ENCODE measurements around the gene DCAF15.
"Not testable (repeated sequence)": the region's sequence is repeated elsewhere in the genome, so short reads cannot be mapped to it uniquely, and the experiment has no call there.

The DCAF15 gene

DNA sequence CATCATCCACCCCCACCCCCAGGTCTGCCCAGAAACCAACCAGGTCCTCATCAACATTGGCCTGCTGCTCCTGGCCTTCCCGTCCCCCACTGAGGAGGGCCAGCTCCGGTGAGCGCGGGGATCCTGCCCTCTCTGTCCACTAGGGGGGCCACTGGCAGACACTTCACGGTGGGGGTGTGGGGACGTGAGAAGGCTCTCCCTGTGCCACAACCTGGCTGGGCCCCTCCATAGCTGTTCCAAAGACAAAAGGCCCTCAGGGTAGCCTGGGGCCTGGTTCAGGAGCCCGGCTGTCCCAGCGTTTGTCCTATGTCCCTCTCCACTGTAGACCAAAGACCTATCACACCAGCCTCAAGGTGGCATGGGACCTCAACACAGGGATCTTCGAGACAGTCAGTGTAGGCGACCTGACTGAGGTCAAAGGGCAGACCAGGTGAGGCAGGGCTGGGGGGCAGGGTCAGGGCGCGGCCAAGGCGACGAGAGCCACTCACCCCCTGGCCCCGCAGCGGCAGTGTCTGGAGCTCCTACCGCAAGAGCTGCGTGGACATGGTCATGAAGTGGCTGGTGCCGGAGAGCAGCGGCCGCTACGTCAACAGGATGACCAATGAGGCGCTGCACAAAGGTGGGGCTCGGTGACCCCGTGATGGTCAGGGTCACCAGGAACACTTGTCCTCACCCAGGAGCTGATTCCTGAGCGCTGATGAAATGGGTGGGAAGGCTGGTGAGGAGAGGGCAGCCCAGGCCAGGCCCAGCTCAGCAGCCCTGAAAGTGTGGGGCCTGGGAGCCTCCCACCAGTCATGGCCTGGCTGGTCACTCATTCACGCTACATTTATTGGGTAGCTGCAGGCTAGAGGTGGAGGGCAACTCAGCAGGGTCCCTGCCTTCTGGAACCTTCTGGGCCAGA lies 7.9 kb downstream of the DCAF15 start:
- DNase-seq = peak; percentile 9

DNA sequence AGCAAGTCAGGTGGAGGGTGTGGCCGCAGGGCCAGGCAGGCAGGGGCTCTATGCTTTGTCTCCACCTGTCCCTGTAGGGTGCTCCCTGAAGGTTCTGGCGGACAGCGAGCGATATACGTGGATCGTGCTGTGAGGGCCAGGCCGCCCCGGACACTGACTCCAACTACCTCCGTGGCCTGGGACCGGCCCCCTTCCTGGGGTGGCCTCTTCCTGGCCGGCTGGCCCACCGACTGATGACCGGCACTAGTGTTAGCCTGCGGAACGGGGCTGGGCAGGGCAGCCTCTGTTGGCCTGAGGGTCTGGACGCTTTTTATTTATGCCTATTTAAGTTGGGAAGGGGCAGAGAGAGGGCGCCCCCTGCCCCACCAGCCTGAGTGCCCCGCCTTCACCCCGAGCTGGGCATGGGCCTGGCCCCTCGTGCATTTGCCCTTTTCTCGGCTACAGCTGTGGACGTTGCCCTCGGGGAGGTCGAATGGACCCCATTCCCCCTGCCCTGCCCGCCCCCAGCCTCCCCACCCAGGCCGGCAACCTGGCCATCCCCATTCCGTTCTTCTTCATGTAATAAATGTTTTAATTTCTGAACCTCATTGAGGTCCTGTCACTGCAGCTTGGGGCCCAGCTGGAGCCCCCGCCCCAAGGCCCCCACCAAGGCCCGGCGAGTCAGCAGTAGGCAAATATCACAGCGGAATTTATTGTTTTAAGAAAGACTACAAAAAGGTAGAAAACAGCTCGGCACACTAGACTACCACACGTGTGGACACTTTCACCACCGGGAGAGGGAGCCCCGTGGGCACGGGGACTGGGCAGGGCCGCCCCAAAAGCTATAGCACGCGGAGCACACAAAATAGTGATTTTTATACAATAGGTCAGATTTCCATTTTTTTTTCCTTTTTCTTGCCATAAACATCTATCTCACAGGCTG lies 8.8 kb downstream of the DCAF15 start:
- DNase-seq = no peak

DNA sequence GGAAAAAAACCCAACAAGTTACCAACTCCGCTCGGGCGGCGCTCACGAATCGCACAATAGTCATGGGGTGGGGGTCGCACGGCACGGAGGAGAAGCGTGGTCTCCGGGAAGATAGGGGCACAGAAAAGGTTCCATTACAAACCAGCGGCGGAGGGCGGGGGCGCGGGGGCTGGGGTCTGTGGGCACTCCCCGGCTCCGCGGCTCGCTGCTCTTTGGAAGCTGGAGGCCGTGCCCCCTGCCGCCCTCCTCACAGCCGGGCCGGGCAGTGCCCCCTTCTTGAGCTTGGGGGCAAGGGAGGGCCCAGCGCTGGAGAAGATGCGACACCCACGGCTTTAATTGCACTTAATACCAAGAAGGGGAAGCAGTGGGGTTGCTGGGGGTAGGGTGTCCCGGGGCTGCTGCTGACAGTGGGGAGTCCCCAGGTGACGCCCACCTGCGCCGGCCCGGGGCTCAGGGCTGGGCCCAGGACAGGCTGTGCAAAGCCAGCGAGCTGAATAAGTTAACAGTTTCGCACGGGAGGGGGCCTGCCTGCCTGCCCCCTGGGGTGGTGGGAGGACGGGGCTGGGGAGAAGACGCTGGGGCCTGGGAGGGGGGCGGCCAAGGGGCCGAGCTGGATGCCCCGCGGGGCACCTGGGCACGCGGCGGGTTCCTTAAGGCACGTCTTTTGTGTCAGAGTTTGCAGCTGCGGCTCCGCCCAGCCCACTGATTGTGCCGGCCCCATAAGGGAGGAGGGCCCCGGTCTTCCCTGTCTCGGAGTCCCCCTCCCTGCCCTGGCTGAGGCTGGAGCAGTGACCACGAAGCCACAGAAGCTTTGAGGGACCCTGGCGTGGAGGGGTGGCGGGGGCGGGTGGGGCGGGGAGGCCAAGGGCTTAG lies 9.8 kb downstream of the DCAF15 start:
- no peak for DNase-seq

DNA sequence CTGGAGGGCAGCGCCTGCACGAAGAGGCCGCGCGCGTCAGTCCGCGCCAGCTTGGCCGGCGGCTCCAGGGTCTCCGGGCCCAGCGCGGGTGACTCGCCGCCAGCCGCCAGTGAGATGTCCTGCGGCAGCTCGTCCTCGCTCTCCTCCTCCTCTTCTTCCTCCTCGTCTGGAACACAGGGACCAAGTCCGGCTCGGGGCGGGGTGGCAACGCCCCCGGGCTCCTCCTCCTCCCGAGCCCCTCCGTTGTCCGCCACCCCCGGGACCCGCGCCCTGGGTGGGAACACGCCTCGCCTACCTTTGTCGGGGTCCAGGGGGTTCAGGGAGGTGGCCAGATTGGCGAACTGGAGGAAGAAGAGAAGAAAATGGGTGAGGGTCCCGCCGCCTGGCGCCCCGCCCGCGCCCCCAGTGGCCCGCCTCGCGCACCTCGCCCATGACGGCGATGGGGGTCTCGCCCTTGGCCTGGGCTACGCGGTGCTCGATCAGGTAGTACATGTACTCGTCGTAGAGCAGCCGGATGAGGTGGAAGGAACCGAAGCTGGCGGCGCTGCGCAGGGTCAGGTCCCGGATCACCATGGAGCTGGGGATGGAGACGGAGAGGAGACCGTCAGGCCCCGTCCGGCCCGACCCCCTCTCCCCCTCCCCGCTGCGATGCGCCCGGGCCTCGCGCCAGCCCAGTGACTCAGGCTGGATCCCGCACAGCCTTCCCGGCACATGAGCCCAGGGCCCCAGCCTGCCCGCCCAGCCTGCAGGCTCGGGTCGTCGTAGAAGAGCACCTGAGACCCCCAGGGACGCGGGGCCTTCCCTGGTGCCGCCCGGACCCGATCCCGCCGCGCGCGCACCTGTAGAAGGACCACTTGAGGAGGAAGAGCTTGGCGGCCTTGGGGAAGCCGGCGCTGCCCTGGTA lies 10.6 kb downstream of the DCAF15 start:
- no peak for DNase-seq

DNA sequence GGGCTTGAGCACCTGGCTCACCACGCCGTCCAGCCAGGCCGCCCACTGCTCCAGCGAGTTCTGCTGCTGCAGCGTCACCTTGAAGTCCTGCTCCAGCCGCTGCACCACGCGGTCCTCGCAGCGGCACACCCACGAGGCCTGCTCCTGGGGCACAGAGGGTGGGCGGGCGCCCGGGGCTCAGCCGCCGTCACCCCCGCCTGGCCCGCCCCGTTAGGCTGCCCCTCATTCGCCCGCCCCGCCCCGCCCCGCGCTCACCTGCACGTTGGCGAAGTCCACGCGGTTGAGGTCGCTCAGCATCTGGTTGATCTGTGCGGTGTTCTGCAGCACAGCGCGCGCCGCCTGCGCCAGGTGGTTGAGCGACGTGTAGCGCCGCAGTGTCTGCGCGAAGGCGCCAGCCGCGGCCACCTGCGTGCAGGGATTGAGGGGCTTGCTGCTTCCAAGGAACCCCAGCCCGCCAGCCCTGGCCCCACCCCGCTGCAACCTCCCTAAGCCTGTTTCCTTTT lies 11.3 kb downstream of the DCAF15 start:
- DNase-seq = no peak

DNA sequence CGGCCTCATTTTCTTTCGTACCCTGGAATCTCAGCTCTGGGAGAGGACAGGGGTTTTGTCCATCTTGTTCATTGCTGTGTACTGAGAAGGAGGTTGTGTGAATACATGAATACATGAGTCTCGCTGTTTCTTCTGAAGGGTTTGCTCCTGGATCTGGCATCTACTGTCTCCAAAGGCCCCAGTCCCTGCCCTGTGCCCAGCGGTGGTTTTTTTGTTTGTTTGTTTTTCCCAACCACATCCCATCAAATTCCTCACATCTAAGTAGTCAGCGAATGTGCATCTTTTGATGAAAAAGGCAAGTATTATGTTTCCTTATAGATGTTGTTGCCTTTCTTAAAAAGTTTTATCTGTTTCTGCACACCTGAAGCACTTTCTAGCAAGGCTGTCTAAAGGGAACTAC lies 12.5 kb downstream of the DCAF15 start:
- no peak for DNase-seq

DNA sequence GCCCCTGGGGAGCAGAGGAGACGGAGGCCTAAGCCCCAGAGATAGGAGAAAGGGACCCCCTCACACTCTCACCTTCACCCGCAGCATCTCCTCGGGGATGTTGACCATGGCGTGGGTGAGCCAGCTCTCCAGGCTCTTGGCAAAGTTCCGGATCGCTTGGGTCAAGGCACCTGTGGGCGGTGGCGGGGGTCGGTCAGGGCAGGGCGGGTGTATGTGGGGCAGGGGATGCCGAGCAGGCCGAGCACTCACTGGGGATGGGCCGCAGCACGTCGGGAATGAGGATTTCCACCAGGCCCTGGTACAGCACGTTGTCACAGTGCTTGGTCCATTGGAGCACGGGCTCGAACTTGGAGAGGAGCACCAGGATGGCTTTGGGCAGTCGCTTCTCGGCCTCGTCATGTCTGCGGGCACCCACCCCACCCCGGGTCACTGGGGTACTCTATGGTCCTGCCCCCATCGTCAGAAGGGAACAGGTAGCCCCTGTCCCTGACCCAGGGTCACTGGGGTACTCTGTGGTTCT lies 13.1 kb downstream of the DCAF15 start:
- DNase-seq = no peak

DNA sequence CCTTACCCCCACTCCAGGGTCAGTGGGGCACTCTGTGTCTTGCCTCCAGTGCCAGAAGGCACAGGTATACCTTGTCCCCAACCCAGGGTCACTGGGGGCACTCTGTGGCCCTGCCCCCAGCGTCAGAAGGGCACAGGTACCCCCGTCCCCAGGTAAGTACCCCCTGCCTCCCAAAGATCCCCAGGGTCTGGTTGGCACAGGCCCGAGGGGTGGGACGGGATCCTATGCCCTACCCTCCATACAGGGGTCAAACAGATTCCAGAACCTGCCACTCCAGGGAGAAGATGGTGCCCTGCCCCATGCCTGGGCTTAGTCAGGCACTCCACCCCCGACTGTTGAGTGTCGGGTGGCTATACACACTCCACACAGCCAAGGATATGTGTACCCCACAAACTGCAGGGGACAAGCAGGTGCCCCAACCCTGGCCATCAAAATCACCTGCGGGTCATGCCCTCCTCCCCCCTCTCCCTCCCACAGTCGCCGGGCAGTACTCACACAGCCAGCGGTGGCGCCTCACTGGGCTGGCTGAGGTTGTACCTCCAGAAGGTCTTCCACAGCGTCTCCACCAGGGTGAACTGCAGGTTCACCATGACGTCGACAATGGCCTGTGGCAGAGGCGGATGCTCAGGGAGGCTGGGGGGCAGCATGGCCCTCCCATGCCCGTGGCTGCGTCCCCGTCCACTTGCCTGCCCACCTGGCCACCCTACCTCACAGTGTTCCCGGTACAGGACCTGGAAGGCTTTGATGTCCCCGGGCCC lies 13.8 kb downstream of the DCAF15 start:
- DNase-seq = no peak

DNA sequence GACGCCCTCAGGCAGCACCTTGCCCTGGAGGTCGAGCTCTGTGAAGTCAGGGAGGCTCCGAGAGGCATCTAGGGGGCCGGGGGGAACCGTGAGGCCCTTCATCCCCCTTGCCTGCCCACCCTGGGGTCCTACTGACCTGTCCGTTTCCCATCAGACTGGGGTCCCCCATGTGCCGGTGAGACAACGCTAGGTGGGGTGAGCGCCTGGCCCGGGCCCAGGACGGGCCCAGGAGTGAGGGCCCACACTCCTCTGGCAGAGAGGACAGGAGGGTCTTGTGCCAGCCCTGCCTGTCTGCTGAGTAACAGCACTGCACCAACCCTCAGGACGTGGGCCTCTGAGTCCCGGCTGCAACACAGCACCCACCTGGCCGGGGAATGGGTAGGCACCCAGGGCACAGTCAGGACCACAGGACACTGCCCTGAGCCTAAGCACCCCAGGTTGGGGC lies 14.4 kb downstream of the DCAF15 start:
- no peak for DNase-seq

DNA sequence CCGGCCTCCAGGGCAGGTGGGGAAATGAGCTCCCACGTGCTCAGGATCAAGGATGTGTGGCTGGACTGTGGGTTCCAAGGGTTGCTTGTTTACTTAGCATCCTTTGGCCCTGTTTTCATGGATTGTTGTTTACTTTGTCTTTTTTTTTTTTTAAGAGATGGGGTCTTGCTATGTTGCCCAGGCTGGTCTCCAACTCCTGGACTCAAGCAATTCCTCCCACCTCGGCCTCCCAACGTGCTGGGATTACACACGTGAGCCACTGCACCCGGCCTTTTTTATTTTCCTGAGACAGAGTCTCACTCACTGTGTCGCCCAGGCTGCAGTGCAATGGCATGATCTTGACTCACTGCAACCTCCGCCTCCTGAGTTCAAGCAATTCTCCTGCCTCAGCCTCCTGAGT lies 14.9 kb downstream of the DCAF15 start:
- DNase-seq = not testable (repeated sequence)

DNA sequence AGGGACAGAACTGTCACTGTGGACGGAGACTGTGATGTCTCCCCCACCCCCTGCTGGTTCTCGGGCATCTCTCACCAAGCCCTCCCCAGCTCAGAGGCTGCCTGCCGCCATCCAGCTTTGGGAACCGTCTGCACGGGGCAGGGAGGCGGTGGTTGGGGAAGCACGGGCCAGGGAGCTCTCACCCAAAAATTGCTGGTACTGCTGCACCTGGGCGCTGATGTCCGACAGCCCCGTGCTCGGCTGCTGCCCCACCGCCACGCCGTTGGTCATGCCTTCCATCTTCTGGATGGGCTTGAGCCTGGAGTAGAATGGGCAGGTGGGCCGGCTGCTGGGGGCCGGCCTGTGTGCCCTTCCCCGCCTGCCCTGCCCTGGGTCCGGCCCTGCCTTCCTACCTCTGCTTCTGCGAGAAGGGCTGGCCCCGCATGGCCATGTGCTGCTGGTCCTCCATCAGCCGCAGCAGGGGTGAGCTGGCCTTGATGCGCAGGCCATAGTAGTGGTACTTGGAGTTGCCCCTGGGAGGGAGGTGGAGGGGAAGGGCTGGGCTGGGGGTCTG lies 16.1 kb downstream of the DCAF15 start:
- DNase-seq = no peak

DNA sequence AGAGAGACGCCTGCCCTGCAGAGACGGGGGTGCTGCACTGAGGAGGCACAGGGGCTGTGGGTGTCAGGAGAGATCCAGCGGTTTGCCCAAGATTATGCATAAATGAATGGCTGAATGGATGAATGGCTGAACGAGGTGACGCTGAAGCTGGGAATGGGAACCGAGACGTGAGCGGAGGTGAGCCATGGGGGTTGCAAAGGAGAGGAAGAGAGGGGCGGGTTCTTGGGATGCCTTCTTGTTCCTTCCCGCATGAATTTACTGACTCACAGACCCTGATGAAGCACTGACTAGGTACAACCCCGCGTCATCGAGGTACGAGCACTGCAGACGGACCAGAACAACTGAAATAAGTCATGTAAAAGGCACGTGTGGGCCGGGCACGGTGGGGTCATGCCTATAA lies 16.7 kb downstream of the DCAF15 start:
- no peak for DNase-seq

DNA sequence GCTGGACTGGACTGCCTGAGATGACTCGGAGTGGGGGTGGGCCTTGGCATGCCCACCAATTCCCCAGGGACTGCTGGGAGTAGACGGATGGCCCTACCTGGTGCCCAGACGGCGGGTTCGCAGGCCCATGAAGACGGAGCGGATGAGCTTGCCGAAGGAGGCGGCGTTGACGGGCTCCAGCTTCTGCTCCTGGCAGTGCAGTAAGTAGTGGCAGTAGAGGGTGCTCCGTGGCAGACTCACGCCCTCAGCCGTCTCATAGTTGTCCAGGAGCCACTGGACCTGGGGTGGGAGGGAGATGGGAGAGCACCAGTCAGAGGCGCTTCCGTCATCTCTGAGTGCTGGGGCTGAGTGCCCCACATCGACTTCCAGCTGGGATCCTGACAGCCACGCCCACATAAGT lies 17.6 kb downstream of the DCAF15 start:
- no peak for DNase-seq

DNA sequence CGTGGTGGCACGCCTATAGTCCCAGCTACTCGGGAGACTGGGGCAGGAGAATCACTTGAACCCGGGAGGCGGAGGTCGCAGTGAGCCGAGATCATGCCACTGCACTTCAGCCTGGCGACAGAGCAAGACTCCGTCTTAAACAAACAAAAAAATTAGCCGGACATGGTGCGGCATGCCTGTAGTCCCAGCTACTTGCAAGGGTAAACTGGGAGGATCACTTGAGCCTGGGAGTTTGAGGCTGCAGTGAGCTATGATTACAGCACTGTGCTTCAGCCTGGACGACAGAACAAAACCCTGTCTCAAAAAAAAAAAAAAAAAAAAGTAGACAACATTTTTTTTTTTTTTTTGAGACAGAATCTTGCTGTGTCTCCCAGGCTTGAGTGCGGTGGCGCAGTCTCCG lies 19.6 kb downstream of the DCAF15 start:
- DNase-seq = not testable (repeated sequence)

DNA sequence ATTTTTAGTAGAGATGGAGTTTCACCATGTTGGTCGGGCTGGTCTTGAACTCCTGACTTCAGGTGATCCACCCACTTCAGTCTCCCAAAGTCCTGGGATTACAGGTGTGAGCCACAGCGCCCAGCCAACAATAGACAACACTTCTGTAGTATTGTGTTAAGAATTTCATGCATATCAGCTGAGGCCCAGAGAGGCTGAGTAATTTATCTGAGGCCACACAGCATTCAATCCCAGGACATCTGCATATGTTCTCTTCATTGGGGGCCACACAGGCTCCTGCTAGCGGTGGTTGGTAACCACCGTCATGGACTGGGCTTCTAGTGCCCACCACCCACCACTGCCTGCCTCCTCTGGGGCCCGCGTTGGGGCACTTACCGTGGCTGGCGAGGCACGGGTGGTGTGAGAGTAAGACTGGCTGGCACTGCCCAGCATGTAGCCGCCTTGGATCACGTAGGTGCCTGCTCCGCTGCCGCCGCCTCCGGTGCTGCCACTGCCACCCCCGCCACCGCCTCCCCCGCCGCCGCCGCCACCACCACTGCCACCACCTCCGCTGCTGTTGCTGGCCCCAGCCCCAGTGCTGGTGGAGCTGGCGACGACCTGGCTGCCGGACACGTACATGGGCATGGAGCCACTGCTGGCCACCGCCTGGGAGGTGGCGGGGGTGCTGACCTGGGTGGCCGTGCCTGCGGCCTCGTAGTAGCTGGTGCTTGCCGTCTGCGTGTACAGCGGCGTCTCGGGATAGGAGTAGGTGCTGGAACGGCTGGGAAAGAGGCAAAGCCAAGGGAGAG lies 20.3 kb downstream of the DCAF15 start:
- no peak for DNase-seq

DNA sequence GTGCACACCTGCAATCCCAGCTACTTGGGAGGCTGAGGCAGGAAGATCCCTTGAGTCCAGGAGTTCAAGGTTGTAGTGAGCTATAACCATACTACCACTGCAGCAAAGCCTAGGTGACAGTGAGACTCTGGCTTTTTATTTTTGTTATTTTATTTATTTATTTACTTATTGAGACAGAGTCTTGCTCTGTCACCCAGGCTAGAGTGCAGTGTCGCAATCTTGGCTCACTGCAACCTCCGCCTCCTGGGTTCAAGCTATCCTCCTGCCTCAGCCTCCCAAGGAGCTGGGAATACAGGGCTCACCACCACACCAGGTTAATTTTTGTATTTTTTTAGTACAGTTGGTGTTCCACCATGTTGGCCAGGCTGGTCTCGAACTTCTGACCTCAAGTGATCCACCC lies 21.2 kb downstream of the DCAF15 start:
- not testable (repeated sequence) for DNase-seq

DNA sequence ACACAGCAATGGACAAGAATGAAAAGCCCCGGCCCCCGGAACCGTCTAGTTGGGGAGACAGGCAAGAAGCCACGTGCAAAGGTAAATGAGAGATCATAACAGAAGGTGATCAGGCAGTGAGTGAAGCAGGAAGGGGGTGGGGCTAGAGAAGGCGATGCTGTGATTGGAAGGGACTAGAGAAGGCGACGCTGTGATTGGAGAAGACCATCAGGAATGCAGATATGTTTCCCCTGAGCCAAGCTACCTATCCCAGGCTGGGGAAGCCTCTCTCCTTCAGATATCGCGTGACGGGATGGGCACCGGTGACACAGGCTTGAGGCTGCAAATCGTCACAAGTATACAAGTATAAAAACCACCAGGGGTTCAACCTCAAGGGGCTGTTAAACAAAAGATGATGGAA lies 21.8 kb downstream of the DCAF15 start:
- DNase-seq = peak; percentile 37

DNA sequence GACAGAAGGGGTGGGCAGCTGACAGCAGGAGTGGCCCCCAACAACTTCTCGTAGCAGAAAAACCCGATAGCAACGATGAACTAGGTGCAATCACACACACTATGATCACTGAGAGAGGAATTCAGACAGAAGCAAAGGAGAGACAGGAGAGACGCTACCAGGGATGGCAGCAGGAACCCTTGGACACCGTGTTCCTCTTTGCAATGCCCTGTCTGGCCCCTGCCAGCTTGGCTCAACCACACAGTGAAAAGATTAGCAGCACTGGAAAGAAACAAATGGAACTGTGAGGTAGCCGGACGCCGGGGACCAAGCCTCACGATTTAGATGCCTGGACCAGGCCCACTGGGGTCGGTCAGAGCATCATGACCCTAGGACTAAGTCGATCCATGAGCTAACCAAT lies 23.6 kb downstream of the DCAF15 start:
- no peak for DNase-seq

DNA sequence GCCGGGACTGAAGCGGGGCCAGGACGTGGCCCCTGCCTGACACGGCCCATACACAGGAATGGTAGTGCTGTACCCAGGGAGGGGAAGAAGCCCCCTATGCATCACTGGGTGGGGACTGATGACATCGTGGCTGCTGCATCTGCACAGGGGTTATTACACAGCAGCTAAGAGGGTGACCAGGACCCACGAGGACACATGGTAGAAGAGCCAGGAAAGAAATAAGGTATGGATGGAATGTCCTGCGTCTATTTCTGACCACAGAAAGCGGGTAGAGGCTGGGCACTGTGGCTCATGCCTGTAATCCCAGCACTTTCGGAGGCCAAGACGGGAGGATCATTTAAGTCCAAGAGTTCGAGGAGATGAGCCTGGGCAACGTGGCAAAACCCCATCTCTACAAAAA lies 24.1 kb downstream of the DCAF15 start:
- DNase-seq = no peak
